ENCODE measurements around the gene DYNC2H1. TPM values are rescaled to one million over a fixed set of nuclear protein-coding genes. Genes with fewer than 3 reads are reported as not detected.

Gene DYNC2H1
- total and polyA plus RNA-seq, 7 donors: 0.46 to 29.1 (median 21.3) TPM

DNA sequence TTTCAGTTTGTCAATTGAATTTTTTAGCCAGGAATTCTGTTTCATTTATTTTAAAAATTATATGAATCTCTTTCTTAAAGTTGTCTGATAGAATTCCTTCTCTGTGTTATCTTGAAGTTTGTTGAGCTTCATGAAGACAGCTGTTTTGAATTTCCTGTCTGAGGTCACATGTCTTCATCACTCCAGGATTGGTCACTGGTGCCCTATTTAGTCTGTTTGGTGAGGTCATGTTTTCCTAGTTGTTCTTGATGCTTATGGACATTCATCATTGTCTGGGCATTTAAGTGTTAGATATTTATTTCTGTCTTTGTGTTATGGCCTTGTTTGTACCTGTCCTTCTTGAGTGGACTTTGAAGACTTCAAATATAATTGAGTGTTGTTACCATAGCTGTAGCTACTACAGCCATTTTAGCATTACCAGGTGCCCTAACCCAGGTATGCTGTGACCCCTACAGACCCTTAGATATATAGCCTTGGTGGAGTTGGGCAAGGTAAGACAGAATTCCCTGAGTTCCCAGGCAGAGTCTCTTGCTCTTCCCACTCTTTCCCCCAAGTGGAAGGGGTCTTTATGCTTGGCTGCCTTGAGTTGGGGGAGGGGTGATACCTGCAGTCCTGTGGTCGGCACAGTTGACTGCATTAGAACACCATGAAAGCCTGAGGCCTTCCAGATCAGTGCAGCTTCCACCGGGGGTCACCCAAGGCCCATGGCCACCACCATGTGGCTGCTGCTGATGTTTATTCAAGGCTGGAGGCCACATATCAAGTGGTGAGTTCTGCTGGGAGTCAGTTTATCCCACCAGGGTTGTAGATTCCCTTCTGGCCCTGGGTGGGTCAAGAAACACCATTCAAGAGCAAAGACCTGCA lies 229.6 kb downstream of the DYNC2H1 start:
- Histone ChIP-seq H3K4me3 (no peak overlapping the region), H3K9me3 (no peaks in the 10 kb centered on the region), H3K27ac (no peak overlapping the region), H3K4me1 (no peaks in the 10 kb centered on the region), H3K36me3 (no peaks in the 10 kb centered on the region), H3K27me3 (no peaks in the 10 kb centered on the region)
- intact Hi-C loops (cut with DNase I): no loop called here
- no peak for DNase-seq
- WGBS, 2 donors: 77 to 84% methylated on average over 2 of the region's 2 CpGs
- TF ChIP-seq EP300 (IDR thresholded peaks at IDR 0.05) (no peak), POLR2AphosphoS5 (IDR thresholded peaks at IDR 0.05) (no peak)

DNA sequence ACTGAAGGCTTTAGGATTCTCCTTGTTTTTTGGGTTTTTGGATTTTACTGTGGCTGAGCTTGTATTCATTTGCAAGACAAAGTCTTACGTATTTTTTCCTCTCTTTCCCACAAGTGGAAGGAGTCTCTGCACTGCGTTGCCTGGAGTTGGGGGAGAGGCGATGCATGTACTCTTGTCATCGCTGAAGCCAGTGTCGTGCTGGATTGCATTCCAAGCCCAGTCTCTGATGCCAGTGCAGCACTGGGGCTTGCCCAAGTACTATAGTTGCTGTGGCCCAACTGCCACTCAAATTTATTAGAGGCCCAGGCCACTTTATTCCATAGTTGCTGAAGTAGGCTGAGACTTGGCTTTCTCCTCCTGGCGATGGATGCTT lies 230.2 kb downstream of the DYNC2H1 start:
- no peak for TF ChIP-seq CTCF (IDR thresholded peaks at IDR 0.05)
- no peaks in the 10 kb centered on the region for H3K4me1 ChIP-seq
- no peaks in the 10 kb centered on the region for H3K27me3 ChIP-seq
- H3K27ac ChIP-seq: no peak overlapping the region
- intact Hi-C loops (cut with DNase I): no loop called here
- no peak overlapping the region for H3K4me3 ChIP-seq
- H3K36me3 ChIP-seq: no peaks in the 10 kb centered on the region
- 83 to 94% methylated on average over 6 of the region's 6 CpGs for WGBS, 2 donors
- no peaks in the 10 kb centered on the region for H3K9me3 ChIP-seq
- DNase-seq: no peak

DNA sequence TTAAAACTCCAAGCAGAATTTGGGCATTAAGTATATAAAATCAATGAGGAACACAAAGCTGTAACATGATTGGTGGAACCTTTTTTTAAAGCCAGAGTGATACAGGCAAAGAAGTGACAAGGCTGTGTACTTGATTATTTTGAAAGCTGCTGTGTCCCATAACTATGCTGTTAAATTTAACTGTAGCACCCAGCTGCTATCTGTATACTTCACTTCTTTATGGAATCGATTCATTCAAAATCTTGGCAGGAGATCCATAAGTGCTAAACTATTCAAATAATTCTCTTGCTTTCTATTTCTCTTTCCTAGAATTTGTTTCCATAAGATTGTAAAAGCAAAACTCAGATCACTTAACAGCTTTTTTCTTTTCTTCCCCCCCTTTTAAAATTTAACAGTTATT lies 231.7 kb downstream of the DYNC2H1 start:
- intact Hi-C loops (cut with DNase I): no loop called here
- Histone ChIP-seq H3K36me3 (no peaks in the 10 kb centered on the region), H3K4me3 (no peak overlapping the region), H3K4me1 (no peaks in the 10 kb centered on the region), H3K27ac (no peak overlapping the region), H3K9me3 (no peaks in the 10 kb centered on the region), H3K27me3 (no peaks in the 10 kb centered on the region)
- TF ChIP-seq POLR2A (IDR thresholded peaks at IDR 0.05) (no peak), POLR2AphosphoS5 (IDR thresholded peaks at IDR 0.05) (no peak), EP300 (IDR thresholded peaks at IDR 0.05) (no peak), CTCF (IDR thresholded peaks at IDR 0.05) (no peak)
- 29 to 68% methylated on average over 1 of the region's 1 CpG for WGBS, 2 donors
- DNase-seq: no peak

- H3K36me3 ChIP-seq: no peaks in the 10 kb centered on the region
- WGBS, 2 donors: 65 to 68% methylated on average over 4 of the region's 4 CpGs
- TF ChIP-seq EP300 (IDR thresholded peaks at IDR 0.05): no peak
- no peak for TF ChIP-seq CTCF (IDR thresholded peaks at IDR 0.05)
- H3K4me3 ChIP-seq: no peak overlapping the region
- no peaks in the 10 kb centered on the region for H3K9me3 ChIP-seq
- H3K27me3 ChIP-seq: no peaks in the 10 kb centered on the region
- DNase-seq: no peak
- intact Hi-C loops (cut with DNase I): no loop called here
- H3K27ac ChIP-seq: no peak overlapping the region
- H3K4me1 ChIP-seq: no peaks in the 10 kb centered on the region
These were observed 235.7 kb downstream of the DYNC2H1 start for GRCh38 chr11:103344886-103345285.

DNA sequence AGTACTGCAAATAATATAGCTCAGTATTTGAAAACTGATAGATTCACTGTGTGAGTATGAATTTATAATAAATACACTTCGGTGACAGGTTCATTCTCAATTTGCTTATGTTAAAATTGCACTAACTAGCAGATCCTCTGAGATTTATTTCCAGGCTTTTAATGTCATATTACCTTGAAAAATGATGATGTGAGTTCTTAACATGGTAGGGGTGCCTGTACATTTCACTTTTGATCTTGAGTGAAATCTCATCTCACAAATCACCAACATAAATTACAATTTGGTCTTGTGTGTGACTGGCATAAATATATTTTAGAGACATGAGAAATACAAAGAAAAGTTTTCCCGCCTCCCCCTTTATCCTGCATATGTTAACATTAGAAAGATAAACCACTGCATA lies 240.4 kb downstream of the DYNC2H1 start:
- Histone ChIP-seq H3K4me1 (no peaks in the 10 kb centered on the region), H3K4me3 (no peak overlapping the region), H3K9me3 (no peaks in the 10 kb centered on the region), H3K27me3 (no peaks in the 10 kb centered on the region), H3K36me3 (no peaks in the 10 kb centered on the region), H3K27ac (no peak overlapping the region)
- DNase-seq: no peak
- WGBS, 2 donors: 90 to 93% methylated on average over 2 of the region's 2 CpGs
- no peak for TF ChIP-seq POLR2A (IDR thresholded peaks at IDR 0.05)
- no peak for TF ChIP-seq CTCF (IDR thresholded peaks at IDR 0.05)
- TF ChIP-seq POLR2AphosphoS5 (IDR thresholded peaks at IDR 0.05): no peak
- no peak for TF ChIP-seq EP300 (IDR thresholded peaks at IDR 0.05)
- intact Hi-C loops (cut with DNase I): no loop called here

All from sigmoid colon (tissue), 7 donors.